H9 (cell line): Measurements from ENCODE around the gene SKAP1. TPM values are rescaled to one million over a fixed set of nuclear protein-coding genes. Genes with fewer than 3 reads are reported as not detected.

Experiments
- DNase-seq: peaks from one replicate; pipeline ENCODE4 v3.0.0-alpha.2; 2017
- H2AFZ ChIP-seq: one replicate; pipeline ENCODE4 v1.6.1; 2013; ENCODE audit warnings: mild to moderate bottlenecking, low read length, control low read depth, moderate library complexity
- H2AK5ac ChIP-seq: 2 replicates; pipeline ENCODE4 v1.6.1; 2013; ENCODE audit warnings: low read length, control low read depth, mixed read lengths; ENCODE audit not compliant: insufficient read length
- H2BK120ac ChIP-seq: one replicate; pipeline ENCODE4 v1.6.1; 2013; ENCODE audit warnings: low read depth, mild to moderate bottlenecking, low read length, control low read depth, inconsistent platforms; ENCODE audit not compliant: poor library complexity, severe bottlenecking
- H2BK12ac ChIP-seq: 2 replicates; pipeline ENCODE4 v1.6.1; 2013; ENCODE audit warnings: low read length, control low read depth, mixed read lengths, low read depth; ENCODE audit not compliant: insufficient read length
- H2BK15ac ChIP-seq: 2 replicates; pipeline ENCODE4 v1.6.1; 2013; ENCODE audit warnings: low read depth, low read length, control low read depth
- H2BK20ac ChIP-seq: one replicate; pipeline ENCODE4 v1.6.1; 2013; ENCODE audit warnings: low read depth, mild to moderate bottlenecking, low read length, control low read depth, inconsistent platforms; ENCODE audit not compliant: poor library complexity, severe bottlenecking
- H2BK5ac ChIP-seq: 2 replicates; pipeline ENCODE4 v1.6.1; 2013; ENCODE audit warnings: low read length, control low read depth, mixed read lengths; ENCODE audit not compliant: insufficient read length
- H3K14ac ChIP-seq: 2 replicates; pipeline ENCODE4 v1.6.1; 2013; ENCODE audit warnings: low read length, control low read depth; ENCODE audit not compliant: insufficient read depth
- H3K18ac ChIP-seq: 2 replicates; pipeline ENCODE4 v1.6.1; 2013; ENCODE audit warnings: low read depth, mild to moderate bottlenecking, mixed read lengths, low read length, control low read depth; ENCODE audit not compliant: insufficient read length
- H3K23ac ChIP-seq: 2 replicates; pipeline ENCODE4 v1.6.1; 2013; ENCODE audit warnings: low read length, control low read depth, mixed read lengths, low read depth; ENCODE audit not compliant: insufficient read length
- H3K23me2 ChIP-seq: 2 replicates; pipeline ENCODE4 v1.6.1; 2013; ENCODE audit warnings: low read depth, mild to moderate bottlenecking, mixed read lengths, low read length, control low read depth; ENCODE audit not compliant: insufficient read length, poor library complexity, severe bottlenecking
- H3K27ac ChIP-seq: 2 replicates; pipeline ENCODE4 v1.5.1; 2013; ENCODE audit warnings: low read length, control low read depth, mixed read lengths, low read depth; ENCODE audit not compliant: insufficient read length
- H3K27me3 ChIP-seq: 2 replicates; pipeline ENCODE4 v1.6.1; 2013; ENCODE audit warnings: low read length, control low read depth, inconsistent platforms; ENCODE audit not compliant: insufficient read depth
- H3K4ac ChIP-seq: 2 replicates; pipeline ENCODE4 v1.6.1; 2013; ENCODE audit warnings: low read depth, mild to moderate bottlenecking, control low read depth, inconsistent platforms, low read length, moderate library complexity
- H3K4me1 ChIP-seq: 2 replicates; pipeline ENCODE4 v1.6.1; 2013; ENCODE audit warnings: low read length, control low read depth, inconsistent platforms; ENCODE audit not compliant: insufficient read depth
- H3K4me2 ChIP-seq: 2 replicates; pipeline ENCODE4 v1.6.1; 2013; ENCODE audit warnings: low read length, control low read depth, mixed read lengths; ENCODE audit not compliant: insufficient read length, insufficient read depth
- H3K56ac ChIP-seq: 2 replicates; pipeline ENCODE4 v1.6.1; 2013; ENCODE audit warnings: low read depth, mild to moderate bottlenecking, mixed read lengths, low read length, control low read depth; ENCODE audit not compliant: insufficient read length
- H3K79me1 ChIP-seq: 2 replicates; pipeline ENCODE4 v1.6.1; 2013; ENCODE audit warnings: low read depth, mild to moderate bottlenecking, moderate library complexity, low read length, control low read depth, inconsistent platforms; ENCODE audit not compliant: insufficient read depth, poor library complexity, severe bottlenecking
- H3K79me2 ChIP-seq: 2 replicates; pipeline ENCODE4 v1.6.1; 2013; ENCODE audit warnings: low read length, control low read depth, inconsistent platforms; ENCODE audit not compliant: insufficient read depth
- H3K9ac ChIP-seq: 2 replicates; pipeline ENCODE4 v1.6.1; 2013; ENCODE audit warnings: low read length, control low read depth, mixed read lengths; ENCODE audit not compliant: insufficient read length; ENCODE audit errors: extremely low read depth
- H3K9me3 ChIP-seq: one replicate; pipeline ENCODE4 v1.6.1; 2013; ENCODE audit warnings: low read depth, low read length, inconsistent platforms; ENCODE audit not compliant: control insufficient read depth
- H3T11ph ChIP-seq: one replicate; pipeline ENCODE4 v1.6.1; 2013; ENCODE audit warnings: mild to moderate bottlenecking, low read length, control low read depth, inconsistent platforms
- H4K20me1 ChIP-seq: one replicate; pipeline ENCODE4 v1.6.1; 2013; ENCODE audit not compliant: control insufficient read depth, insufficient read length, insufficient read depth
- H4K5ac ChIP-seq: 2 replicates; pipeline ENCODE4 v1.6.1; 2013; ENCODE audit warnings: low read depth, mild to moderate bottlenecking, mixed read lengths, low read length, control low read depth; ENCODE audit not compliant: insufficient read length
- H4K8ac ChIP-seq: replicated peaks from 2 replicates; pipeline ENCODE4 v1.6.1; 2013; ENCODE audit warnings: low read length, control low read depth, mixed read lengths, low read depth; ENCODE audit not compliant: insufficient read length
- H4K91ac ChIP-seq: 2 replicates; pipeline ENCODE4 v1.6.1; 2013; ENCODE audit warnings: low read depth, mild to moderate bottlenecking, moderate library complexity, mixed read lengths, low read length, control low read depth; ENCODE audit not compliant: insufficient read length
- H3K27ac Mint-ChIP-seq, 3 experiments: 2 replicates in 2 of 3; 3 replicates in 1 of 3; pipeline ENCODE4 v1.8.0; 2020 to 2021; ENCODE audit warnings: mixed read lengths in 3 of 3, mild to moderate bottlenecking in 1 of 3, moderate library complexity in 1 of 3
- H3K27me3 Mint-ChIP-seq: 2 replicates; pipeline ENCODE4 v1.8.0; 2021; ENCODE audit warnings: low read depth, mild to moderate bottlenecking, moderate library complexity, mixed read lengths
- H3K36me3 Mint-ChIP-seq, 3 experiments: 2 replicates in 2 of 3; 3 replicates in 1 of 3; pipeline ENCODE4 v1.8.0; 2020 to 2021; ENCODE audit warnings: low read depth in 3 of 3, mixed read lengths in 3 of 3; ENCODE audit not compliant: insufficient read depth in 1 of 3
- H3K4me1 Mint-ChIP-seq, 2 experiments: 2 replicates each; pipeline ENCODE4 v1.8.0; 2020; ENCODE audit warnings: mixed read lengths in 2 of 2
- H3K4me3 Mint-ChIP-seq, 2 experiments: 2 replicates in 1 of 2; 3 replicates in 1 of 2; pipeline ENCODE4 v1.8.0; 2020 to 2021; ENCODE audit warnings: mild to moderate bottlenecking in 2 of 2, mixed read lengths in 2 of 2, moderate library complexity in 1 of 2
- H3K9me3 Mint-ChIP-seq, 2 experiments: 2 replicates in 1 of 2; 3 replicates in 1 of 2; pipeline ENCODE4 v1.8.0; 2020; ENCODE audit warnings: mild to moderate bottlenecking in 2 of 2, mixed read lengths in 2 of 2, moderate library complexity in 1 of 2
- CTCF ChIP-seq: fragments of 200-600 bp; sonication (generic); conservative IDR thresholded peaks from 3 replicates; pipeline ENCODE4 v1.8.0; 2021; ENCODE audit warnings: antibody characterized with exemption, mild to moderate bottlenecking
- WGBS: extraction: QIAGEN DNeasy Blood & Tissue Kit; methylation state at CpG from one replicate; pipeline ENCODE4 v1.1.7; 2013; ENCODE audit warnings: missing lambda C conversion rate, low lambda C conversion rate, mixed read lengths; ENCODE audit not compliant: insufficient read length; ENCODE audit errors: extremely low coverage; 5-methylcytosine and 5-hydroxymethylcytosine counted together
- total RNA-seq: library from RNA; stranded (reverse); gene quantifications from 2 replicates; pipeline ENCODE4 v1.2.1, GENCODE V29; 2021

SKAP1 gene
- total RNA-seq, 1 experiment from 2014 or later, result not detected

- Histone ChIP-seq H3K27ac (no peak overlapping the region), H4K8ac (no peak overlapping the region), H3K9ac (no peak overlapping the region), H4K91ac (no peak overlapping the region), H2AFZ (no peak overlapping the region), H3K56ac (no peak overlapping the region), H3K4ac (no peak overlapping the region), H3K23me2 (no peaks in the 10 kb centered on the region), H2AK5ac (no peak overlapping the region), H2BK20ac (no peak overlapping the region), H3K23ac (no peak overlapping the region), H2BK12ac (no peak overlapping the region), H2BK15ac (no peak overlapping the region), H2BK120ac (no peak overlapping the region), H4K20me1 (no peaks in the 10 kb centered on the region), H3T11ph (no peak overlapping the region), H3K4me1 (no peaks in the 10 kb centered on the region), H3K9me3 (no peaks in the 10 kb centered on the region), H4K5ac (no peak overlapping the region), H2BK5ac (no peak overlapping the region), H3K27me3 (no peaks in the 10 kb centered on the region), H3K79me1 (no peaks in the 10 kb centered on the region), H3K4me2 (no peak overlapping the region), H3K79me2 (no peaks in the 10 kb centered on the region), H3K14ac (no peak overlapping the region), H3K18ac (no peak overlapping the region)
- no CpG with 5 or more reads among the region's 1 CpG for WGBS
- no peak for TF ChIP-seq CTCF
- no peak for DNase-seq
- Mint-ChIP-seq H3K4me1 (no peaks in the 10 kb centered on the region), H3K27me3 (peaks cover 7% of the 10 kb centered on the region), H3K4me3 (no peak overlapping the region; a peak in 1 of 5 replicates), H3K27ac (no peak overlapping the region; a peak in 1 of 7 replicates), H3K36me3 (no peaks in the 10 kb centered on the region), H3K9me3 (no peaks in the 10 kb centered on the region)
Measured at GRCh38 chr17:48283907-48284306, 146.1 kb downstream of the SKAP1 start.
